Chondrocyte (in vitro differentiated cells): Measurements from ENCODE around the gene ANP32B. TPM values are rescaled to one million over a fixed set of nuclear protein-coding genes. Genes with fewer than 3 reads are reported as not detected.
A peak's percentile ranks its signal among the peaks of the same experiment; 100 is the strongest.

Experiments used
- DNase-seq: peaks from one replicate; pipeline ENCODE4 v3.0.0; 2021; ENCODE audit warnings: mixed read lengths, low spot score
- H3K27ac Mint-ChIP-seq: one replicate; pipeline ENCODE4 v1.8.0; 2021; ENCODE audit warnings: mild to moderate bottlenecking, moderate library complexity, mixed read lengths; ENCODE audit not compliant: unreplicated experiment
- H3K27me3 Mint-ChIP-seq: 2 replicates; pipeline ENCODE4 v1.8.0; 2021; ENCODE audit warnings: low read depth, mixed read lengths
- H3K36me3 Mint-ChIP-seq: 2 replicates; pipeline ENCODE4 v1.8.0; 2021; ENCODE audit warnings: low read depth, mixed read lengths
- H3K4me1 Mint-ChIP-seq: 2 replicates; pipeline ENCODE4 v1.8.0; 2021; ENCODE audit warnings: low read depth, mild to moderate bottlenecking, mixed read lengths
- H3K4me3 Mint-ChIP-seq: one replicate; pipeline ENCODE4 v1.8.0; 2021; ENCODE audit warnings: mild to moderate bottlenecking, moderate library complexity, mixed read lengths; ENCODE audit not compliant: unreplicated experiment
- H3K9me3 Mint-ChIP-seq: 2 replicates; pipeline ENCODE4 v1.8.0; 2021; ENCODE audit warnings: low read depth, mixed read lengths
- CTCF ChIP-seq: fragments of 200-600 bp; sonication (generic); IDR thresholded peaks from 2 replicates; pipeline ENCODE4 v1.5.0; 2021; ENCODE audit warnings: antibody characterized with exemption, mild to moderate bottlenecking, moderate library complexity
- total RNA-seq: library from RNA; stranded (reverse); gene quantifications from 3 replicates; pipeline ENCODE4 v1.2.1, GENCODE V29; 2021

ANP32B gene
- total RNA-seq, 1 donor from 2014 or later = 86.1 TPM

- Mint-ChIP-seq H3K27ac (no peak overlapping the region), H3K9me3 (no peaks in the 10 kb centered on the region), H3K36me3 (peaks cover 43% of the 10 kb centered on the region), H3K27me3 (no peaks in the 10 kb centered on the region), H3K4me1 (peaks cover 15% of the 10 kb centered on the region), H3K4me3 (no peak overlapping the region)
- TF ChIP-seq CTCF = no peak
- no peak for DNase-seq
These were observed 24.2 kb downstream of the ANP32B start for GRCh38 chr9:98007251-98007928.

GRCh38 chr9:98008764-98009163 lies 25.6 kb downstream of the ANP32B start:
- Mint-ChIP-seq H3K27me3 (no peaks in the 10 kb centered on the region), H3K4me3 (no peak overlapping the region), H3K27ac (no peak overlapping the region), H3K36me3 (peaks cover 46% of the 10 kb centered on the region), H3K9me3 (no peaks in the 10 kb centered on the region), H3K4me1 (peaks cover 15% of the 10 kb centered on the region)
- DNase-seq = no peak
- TF ChIP-seq CTCF = no peak

GRCh38 chr9:98009437-98009836 lies 26.3 kb downstream of the ANP32B start:
- no peak for DNase-seq
- H3K4me1 Mint-ChIP-seq = peaks cover 15% of the 10 kb centered on the region
- no peak overlapping the region for H3K4me3 Mint-ChIP-seq
- H3K9me3 Mint-ChIP-seq = no peaks in the 10 kb centered on the region
- H3K27ac Mint-ChIP-seq = peak overlapping the region; percentile 10
- H3K36me3 Mint-ChIP-seq = peaks cover 49% of the 10 kb centered on the region
- no peaks in the 10 kb centered on the region for H3K27me3 Mint-ChIP-seq
- TF ChIP-seq CTCF = no peak

- Mint-ChIP-seq H3K27me3 (no peaks in the 10 kb centered on the region), H3K27ac (no peak overlapping the region), H3K4me1 (peaks cover 15% of the 10 kb centered on the region), H3K9me3 (no peaks in the 10 kb centered on the region), H3K36me3 (peaks cover 50% of the 10 kb centered on the region), H3K4me3 (no peak overlapping the region)
- TF ChIP-seq CTCF = no peak
- no peak for DNase-seq
These were observed 26.8 kb downstream of the ANP32B start for GRCh38 chr9:98009936-98010335.

GRCh38 chr9:98010445-98010844 lies 27.3 kb downstream of the ANP32B start:
- no peak for TF ChIP-seq CTCF
- peak overlapping the region; percentile 63 for H3K27ac Mint-ChIP-seq
- H3K4me3 Mint-ChIP-seq = no peak overlapping the region
- H3K9me3 Mint-ChIP-seq = no peaks in the 10 kb centered on the region
- no peaks in the 10 kb centered on the region for H3K27me3 Mint-ChIP-seq
- H3K4me1 Mint-ChIP-seq = peaks cover 15% of the 10 kb centered on the region
- H3K36me3 Mint-ChIP-seq = peaks cover 54% of the 10 kb centered on the region
- no peak for DNase-seq
